Nucleus accumbens (tissue), 56 donors: ENCODE data around the gene CDC42.

ENCODE experiments used
- DNase-seq, 56 donors: peaks; one replicate each; lab custom pipeline; 2025; lab: John Stamatoyannopoulos, UW

The CDC42 gene

DNA sequence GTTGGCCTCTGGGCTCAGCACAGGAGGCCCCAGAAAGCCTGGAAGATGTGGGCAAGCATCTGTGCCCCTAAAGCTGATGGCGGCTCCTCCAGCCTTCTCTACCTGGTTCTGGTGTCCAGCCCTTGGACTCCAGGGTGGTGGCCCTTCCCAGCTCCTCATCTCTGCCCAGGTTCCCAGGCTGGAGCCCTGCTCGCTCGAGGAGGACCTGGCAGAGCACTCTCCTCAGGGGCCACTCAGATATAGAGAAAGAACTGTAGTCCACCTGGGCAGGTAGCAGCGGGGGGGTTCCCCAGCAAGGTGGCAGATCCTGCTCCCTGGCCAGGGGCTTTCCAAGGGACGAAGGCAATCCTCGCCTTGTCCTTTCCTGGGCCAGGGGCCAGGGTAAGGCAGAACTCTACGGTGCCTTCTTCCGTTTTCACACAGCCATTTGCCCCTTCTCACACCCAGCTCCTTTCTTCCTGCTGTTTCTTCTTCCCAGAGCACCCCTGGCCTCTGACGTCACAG is 71.4 kb downstream of the CDC42 start:
- DNase-seq: no peak

DNA sequence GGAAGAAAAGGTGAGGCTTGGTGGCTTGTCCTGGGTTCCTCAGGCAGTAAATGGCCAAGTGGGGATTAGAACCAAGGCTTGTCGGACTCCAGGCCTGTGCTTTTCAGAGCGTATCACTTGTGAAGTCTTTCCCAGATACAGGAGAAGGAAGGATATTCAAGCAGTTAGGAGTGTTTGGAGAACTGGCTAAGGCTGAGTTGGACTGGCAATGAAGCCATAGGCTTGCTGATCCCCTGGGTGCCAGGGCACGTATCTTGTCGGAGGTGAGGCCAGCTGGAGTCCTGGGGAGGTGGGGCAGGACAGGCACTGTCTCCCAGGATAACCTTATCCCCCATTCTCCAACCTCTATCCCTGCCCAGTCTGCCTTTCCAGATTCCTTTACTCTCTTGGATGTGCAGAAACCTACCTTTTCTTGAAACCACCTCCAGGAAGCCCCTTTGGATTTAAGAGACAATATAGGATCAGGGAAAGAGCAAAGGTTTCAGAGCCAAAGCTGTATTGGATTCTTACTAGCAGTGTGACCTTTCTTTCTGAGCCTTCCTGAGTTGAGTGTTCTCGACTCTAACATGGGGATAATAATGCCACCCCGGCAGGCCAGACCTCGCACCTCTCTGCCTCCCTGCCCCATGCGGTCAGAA is 72.2 kb downstream of the CDC42 start:
- no peak for DNase-seq

DNA sequence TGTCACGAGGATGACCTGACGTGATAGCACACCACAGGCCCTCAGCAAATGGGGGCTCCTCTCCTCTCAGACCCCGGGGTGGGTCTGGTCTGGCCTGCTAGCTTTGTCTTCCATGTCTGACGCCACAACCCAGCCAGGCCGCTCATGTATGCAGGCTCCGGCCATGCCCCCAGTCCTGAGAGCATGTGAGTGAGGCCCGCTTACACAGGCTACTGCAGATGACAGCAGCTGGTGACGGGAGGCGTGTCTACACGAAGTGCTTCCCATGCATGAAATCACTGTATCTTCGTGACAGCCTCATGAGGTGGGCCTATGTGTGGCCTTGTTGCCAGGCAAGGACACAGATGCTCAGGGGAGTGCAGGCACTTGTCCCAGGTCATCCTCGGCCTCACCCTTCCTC is 74.0 kb downstream of the CDC42 start:
- DNase-seq: no peak

GRCh38 chr1:22127248-22127647 is 74.7 kb downstream of the CDC42 start:
- DNase-seq: no peak

DNA sequence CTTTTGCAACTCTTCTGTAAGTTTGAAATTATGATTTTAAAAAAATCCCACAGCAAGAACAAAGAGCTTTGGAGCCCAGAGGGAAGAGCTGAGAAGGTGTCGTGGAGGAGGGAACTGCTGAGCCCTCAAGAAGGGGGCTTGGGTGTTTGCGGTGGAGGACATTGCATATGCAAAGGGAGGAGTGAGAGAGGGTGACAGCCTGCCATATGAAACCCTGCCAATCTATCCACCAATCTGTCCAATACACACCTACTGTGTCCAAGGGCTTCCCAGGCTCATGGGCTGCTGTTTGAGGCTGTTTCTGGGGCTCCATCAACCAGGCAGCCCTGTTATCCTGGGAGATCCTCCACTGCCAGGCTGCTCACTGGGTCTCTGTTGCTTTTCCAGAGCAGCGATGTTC is 75.2 kb downstream of the CDC42 start:
- DNase-seq: no peak

GRCh38 chr1:22128392-22128791 is 75.9 kb downstream of the CDC42 start:
- no peak for DNase-seq

DNA sequence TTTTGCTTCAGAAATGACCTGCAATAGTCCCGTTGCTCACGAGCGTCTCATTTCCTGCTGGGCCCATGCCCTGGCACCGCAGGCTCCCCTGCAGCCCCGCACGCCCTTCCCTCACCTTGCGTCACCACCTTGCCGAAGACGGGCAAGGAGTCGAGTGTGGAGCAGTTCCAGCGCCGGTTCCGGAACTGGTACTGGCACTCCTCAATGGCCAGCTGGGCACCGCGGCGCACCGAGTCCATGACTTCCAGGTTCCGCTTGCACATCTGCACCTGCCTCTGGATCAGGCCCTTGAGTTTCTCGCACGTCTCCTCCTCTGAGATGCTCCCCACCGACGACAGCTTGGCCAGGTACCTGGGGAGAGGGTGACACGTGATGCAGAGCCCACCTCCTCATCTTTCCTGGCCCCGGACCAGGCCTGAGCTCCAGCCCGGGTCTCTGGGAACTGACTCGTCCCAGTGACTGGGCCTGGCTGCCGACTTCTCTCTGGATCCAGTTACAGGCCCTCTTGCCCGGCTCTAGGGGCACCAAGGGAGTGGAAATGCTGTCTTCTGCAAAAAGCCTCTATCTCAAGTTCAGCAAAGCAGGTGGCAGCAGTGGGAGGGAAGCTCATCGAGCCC is 77.1 kb downstream of the CDC42 start:
- no peak for DNase-seq

GRCh38 chr1:22131062-22131461 is 78.6 kb downstream of the CDC42 start:
- DNase-seq: no peak

DNA sequence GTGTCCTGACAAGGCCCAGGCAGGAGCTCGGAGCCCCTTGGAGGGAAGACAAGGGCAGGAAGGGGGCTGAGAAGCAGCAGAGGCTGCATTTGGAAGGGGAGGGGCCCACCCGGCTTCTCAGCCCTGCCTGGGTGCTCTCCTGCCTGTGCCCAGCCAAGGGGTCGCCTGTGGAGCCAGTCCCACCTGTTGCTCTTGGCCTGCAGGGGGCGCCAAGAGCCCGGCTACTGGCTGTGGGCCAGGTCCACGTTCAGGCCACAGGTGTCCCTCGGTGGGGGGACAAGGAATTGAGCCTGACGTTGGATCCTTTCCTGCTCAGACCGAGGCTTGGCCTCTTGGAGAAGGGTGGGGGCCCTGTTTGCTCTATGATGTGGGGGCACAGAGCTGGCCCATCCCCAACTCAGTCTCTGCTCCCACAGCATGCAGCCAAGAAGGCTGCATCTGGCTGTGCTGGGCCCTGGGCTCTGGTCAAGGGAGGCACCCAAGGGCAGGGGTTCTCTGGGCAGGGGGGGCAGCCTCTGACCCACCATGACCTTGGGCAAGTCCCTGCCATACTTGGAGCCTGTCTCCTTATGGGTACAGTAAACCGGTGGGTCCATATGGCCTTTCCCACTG is 79.5 kb downstream of the CDC42 start:
- DNase-seq: peak in 2 of 56 donors; percentile 21 to 27

DNA sequence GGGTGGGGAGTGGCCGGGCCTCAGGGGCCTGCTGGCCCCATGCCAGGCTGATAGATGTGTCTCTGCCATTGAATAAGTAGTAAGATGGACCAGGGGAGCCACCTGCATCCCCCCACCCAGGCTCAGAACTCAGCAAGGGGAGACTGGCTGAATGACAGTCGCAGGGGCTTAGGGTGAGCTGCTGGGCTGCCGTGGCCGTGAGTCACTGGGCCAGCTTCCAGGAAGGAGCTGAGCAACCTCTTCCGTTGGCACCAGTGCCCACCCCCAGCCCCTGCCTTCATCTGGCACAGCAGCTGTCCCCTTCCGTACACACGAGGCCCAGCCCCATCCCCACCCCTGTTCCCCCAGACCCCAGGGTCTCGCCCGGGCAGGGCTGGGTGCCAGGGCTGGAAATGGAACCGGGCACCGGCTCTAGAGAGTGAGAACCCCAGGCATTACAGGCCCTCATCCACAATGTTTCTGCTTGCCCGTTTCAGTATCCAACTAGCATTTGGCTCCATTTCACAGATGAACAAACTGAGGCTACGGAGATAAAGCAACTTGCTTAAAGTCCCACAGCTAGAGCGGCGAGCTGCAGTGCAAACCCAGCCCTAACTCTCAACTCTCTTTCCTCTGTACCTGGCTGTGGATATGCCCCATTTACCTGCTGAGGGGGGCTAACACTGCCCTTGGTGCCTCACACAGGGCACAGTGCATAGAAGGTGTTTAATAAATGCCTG is 80.2 kb downstream of the CDC42 start:
- DNase-seq: no peak

DNA sequence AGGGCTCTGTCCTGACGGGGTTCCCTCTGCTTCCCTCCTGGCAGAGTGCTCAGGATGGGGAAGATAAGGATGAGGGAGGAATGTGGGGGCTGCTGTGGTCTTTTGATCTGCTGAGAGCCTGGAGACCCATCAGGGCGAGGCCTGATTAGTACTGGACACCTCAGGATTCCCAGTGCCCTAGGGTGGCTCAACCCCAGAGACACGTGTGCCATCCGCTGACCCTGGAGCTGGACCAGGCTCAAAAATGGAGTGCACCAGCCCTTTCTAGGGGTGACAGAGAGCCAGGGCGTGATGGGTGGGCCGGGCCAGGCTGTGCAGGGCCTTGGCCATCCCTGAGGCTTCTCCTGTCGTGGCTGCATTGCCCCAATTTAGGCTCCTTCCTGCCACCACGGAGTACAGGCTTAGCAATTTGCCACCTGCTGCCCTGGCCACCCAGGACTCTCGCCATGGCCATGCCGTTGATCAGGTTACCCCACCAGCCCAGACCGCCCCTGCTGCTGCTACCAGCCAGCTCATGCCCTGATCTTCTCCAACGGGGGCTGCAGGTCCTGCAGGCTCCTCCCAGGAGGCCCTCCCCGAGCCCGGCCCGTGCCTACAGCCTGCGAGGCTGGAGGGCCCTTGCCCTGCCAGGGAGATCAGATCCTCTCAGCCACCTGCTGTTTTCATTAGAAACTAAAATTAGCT is 80.9 kb downstream of the CDC42 start:
- DNase-seq: no peak

GRCh38 chr1:22133931-22134324 is 81.4 kb downstream of the CDC42 start:
- no peak for DNase-seq

DNA sequence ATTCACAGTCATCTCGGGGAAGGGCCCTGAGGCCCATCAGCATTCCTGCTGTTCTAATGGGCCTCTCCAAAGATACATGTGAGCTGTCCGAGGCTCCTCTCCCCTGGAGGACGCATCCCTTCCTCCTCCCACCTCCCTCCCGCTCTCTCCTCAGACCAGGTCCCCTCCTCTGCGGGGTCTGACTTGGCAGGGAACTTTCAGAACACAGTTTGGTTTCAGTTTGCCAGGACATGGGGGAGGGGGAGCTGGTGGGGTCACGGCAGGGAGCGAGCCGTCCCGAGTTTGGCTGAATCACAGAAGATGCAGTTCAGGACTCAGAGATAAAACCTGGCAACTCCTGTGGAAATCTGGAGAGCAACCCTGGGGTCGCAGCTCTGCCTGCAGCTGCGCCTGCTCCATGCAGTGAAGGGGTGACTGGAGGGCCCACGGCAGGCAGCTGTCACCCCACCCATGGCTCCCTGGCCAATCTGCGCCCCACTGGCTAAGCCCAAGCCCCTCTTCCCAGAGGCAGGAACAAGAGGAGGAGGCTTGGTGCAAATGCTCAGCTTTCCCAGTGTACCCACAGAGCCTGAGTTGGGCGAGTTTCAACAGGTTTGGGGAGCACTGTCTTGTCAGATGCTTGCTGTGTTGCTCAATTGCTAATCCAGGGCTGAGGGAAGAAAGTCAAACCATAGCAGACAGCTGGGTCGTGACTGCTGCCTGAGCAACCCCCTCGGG is 84.7 kb downstream of the CDC42 start:
- DNase-seq: no peak

- DNase-seq: no peak
These were observed 86.6 kb downstream of the CDC42 start for GRCh38 chr1:22139066-22139594.

DNA sequence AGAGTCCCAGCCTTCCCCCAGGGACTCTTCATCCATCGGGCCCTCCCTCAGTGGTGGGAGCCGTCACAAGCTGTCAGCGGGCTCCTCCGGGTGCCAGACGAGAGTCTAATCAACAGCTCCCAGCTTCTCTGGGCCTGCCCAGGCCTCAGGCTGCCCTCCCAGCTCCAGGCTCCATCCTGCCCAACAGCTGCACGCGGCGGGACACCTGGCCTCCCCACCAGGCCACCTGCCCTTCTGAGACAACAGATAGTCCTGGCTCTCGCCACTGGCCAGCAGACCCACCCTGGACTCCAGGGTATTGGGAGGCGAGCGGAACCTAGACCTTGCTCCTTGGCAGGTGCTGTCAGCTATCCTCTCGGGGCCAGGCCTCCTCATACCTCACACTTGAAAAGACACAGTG is 87.3 kb downstream of the CDC42 start:
- no peak for DNase-seq
